ENCODE results near the gene ABT1. TPM values are rescaled to one million over a fixed set of nuclear protein-coding genes. Genes with fewer than 3 reads are reported as not detected.

Gene ABT1
- total RNA-seq, 1 donor from 2014 or later = 26.3 TPM

- Mint-ChIP-seq H3K27me3 (ENCODE audit: low read depth) (peaks cover 96% of the 10 kb centered on the region), H3K4me3 (peak overlapping the region; percentile 89), H3K4me1 (peaks cover 8% of the 10 kb centered on the region), H3K9me3 (peaks cover 11% of the 10 kb centered on the region), H3K27ac (ENCODE audit: unreplicated experiment) (no peak overlapping the region), H3K36me3 (ENCODE audit: low read depth) (peaks cover 5% of the 10 kb centered on the region)
- TF ChIP-seq, protein P1, sequence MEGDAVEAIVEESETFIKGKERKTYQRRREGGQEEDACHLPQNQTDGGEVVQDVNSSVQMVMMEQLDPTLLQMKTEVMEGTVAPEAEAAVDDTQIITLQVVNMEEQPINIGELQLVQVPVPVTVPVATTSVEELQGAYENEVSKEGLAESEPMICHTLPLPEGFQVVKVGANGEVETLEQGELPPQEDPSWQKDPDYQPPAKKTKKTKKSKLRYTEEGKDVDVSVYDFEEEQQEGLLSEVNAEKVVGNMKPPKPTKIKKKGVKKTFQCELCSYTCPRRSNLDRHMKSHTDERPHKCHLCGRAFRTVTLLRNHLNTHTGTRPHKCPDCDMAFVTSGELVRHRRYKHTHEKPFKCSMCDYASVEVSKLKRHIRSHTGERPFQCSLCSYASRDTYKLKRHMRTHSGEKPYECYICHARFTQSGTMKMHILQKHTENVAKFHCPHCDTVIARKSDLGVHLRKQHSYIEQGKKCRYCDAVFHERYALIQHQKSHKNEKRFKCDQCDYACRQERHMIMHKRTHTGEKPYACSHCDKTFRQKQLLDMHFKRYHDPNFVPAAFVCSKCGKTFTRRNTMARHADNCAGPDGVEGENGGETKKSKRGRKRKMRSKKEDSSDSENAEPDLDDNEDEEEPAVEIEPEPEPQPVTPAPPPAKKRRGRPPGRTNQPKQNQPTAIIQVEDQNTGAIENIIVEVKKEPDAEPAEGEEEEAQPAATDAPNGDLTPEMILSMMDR (conservative IDR thresholded peaks at IDR 0.05) = no peak
- DNase-seq (ENCODE audit: low read depth, low spot score) = no peak
Observed at GRCh38 chr6:26577720-26578072, 19.1 kb upstream of the ABT1 start.

- peak overlapping the region; percentile 47 for H3K4me3 Mint-ChIP-seq
- peaks cover 8% of the 10 kb centered on the region for H3K4me1 Mint-ChIP-seq
- peaks cover 96% of the 10 kb centered on the region for H3K27me3 Mint-ChIP-seq (ENCODE audit: low read depth)
- H3K27ac Mint-ChIP-seq (ENCODE audit: unreplicated experiment) = no peak overlapping the region
- TF ChIP-seq, protein P1 (conservative IDR thresholded peaks at IDR 0.05) = no peak
- peaks cover 11% of the 10 kb centered on the region for H3K9me3 Mint-ChIP-seq
- peaks cover 5% of the 10 kb centered on the region for H3K36me3 Mint-ChIP-seq (ENCODE audit: low read depth)
- DNase-seq (ENCODE audit: low read depth, low spot score) = no peak
Observed at GRCh38 chr6:26578279-26578678, 18.5 kb upstream of the ABT1 start.

GRCh38 chr6:26578741-26579140 is 18.0 kb upstream of the ABT1 start:
- H3K9me3 Mint-ChIP-seq = peaks cover 11% of the 10 kb centered on the region
- peaks cover 8% of the 10 kb centered on the region for H3K4me1 Mint-ChIP-seq
- no peak overlapping the region for H3K27ac Mint-ChIP-seq (ENCODE audit: unreplicated experiment)
- no peak for DNase-seq (ENCODE audit: low read depth, low spot score)
- H3K27me3 Mint-ChIP-seq (ENCODE audit: low read depth) = peaks cover 96% of the 10 kb centered on the region
- H3K4me3 Mint-ChIP-seq = no peak overlapping the region
- TF ChIP-seq, protein P1 (conservative IDR thresholded peaks at IDR 0.05) = no peak
- H3K36me3 Mint-ChIP-seq (ENCODE audit: low read depth) = peaks cover 5% of the 10 kb centered on the region

DNA sequence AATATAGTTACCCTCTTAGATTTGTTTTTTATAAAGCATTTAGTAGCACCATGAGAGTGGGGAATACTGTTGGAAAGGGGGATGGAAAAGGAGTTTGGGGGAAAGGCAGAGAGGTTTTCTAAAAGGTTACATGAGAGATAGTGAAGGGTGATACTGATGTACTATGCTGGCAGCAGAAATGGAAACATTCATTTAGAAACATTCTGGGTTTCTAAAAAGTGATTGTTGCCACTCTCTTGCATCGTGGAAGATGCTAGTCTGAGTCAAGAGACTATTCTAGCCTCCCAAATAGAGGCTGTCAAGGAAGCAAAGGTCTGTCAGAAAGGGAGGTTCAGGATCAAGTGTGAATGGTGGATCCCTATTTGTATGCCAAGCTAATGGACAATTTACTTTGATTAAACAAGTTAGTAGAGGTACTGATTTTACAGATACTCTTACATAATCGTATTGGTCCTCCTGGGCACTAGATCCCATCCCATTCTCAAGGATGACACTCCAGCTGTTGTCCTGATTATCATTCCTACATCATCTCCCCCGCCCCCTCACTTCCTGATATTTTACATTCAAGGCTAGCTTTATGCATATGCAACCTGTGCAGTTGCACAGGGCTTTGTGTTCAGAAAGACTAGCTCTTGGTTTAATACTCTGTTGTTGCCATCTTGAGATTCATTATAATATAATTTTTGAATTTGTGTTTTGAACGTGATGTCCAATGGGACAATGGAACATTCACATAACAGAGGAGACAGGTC is 15.4 kb upstream of the ABT1 start:
- peaks cover 93% of the 10 kb centered on the region for H3K27me3 Mint-ChIP-seq (ENCODE audit: low read depth)
- H3K4me1 Mint-ChIP-seq = peaks cover 8% of the 10 kb centered on the region
- peaks cover 11% of the 10 kb centered on the region for H3K9me3 Mint-ChIP-seq
- peaks cover 5% of the 10 kb centered on the region for H3K36me3 Mint-ChIP-seq (ENCODE audit: low read depth)
- no peak for DNase-seq (ENCODE audit: low read depth, low spot score)
- H3K4me3 Mint-ChIP-seq = no peak overlapping the region
- TF ChIP-seq, protein P1 (conservative IDR thresholded peaks at IDR 0.05) = no peak
- H3K27ac Mint-ChIP-seq (ENCODE audit: unreplicated experiment) = no peak overlapping the region

- H3K4me3 Mint-ChIP-seq = no peak overlapping the region
- H3K4me1 Mint-ChIP-seq = no peaks in the 10 kb centered on the region
- H3K9me3 Mint-ChIP-seq = no peaks in the 10 kb centered on the region
- H3K36me3 Mint-ChIP-seq (ENCODE audit: low read depth) = no peaks in the 10 kb centered on the region
- H3K27ac Mint-ChIP-seq (ENCODE audit: unreplicated experiment) = no peak overlapping the region
- TF ChIP-seq, protein P1 (conservative IDR thresholded peaks at IDR 0.05) = no peak
- peaks cover 49% of the 10 kb centered on the region for H3K27me3 Mint-ChIP-seq (ENCODE audit: low read depth)
- DNase-seq (ENCODE audit: low read depth, low spot score) = no peak
Observed at GRCh38 chr6:26588965-26589364, 7.8 kb upstream of the ABT1 start.
